Testis (tissue), 3 donors: ENCODE data around the gene CUBN. TPM values are rescaled to one million over a fixed set of nuclear protein-coding genes. Genes with fewer than 3 reads are reported as not detected.

Source experiments
- DNase-seq: peaks from one replicate; pipeline ENCODE4 v3.0.0-alpha.2; 2019
- H3K27ac ChIP-seq, 2 donors: fragments of 200-600 bp; sonication (generic); one replicate each; pipeline ENCODE4 v1.5.1; 2019
- H3K27me3 ChIP-seq: fragments of 200-600 bp; sonication (generic); one replicate; pipeline ENCODE4 v1.5.1; 2019
- H3K36me3 ChIP-seq: fragments of 200-600 bp; sonication (generic); one replicate; pipeline ENCODE4 v1.5.1; 2017; ENCODE audit warnings: low read depth; ENCODE audit errors: missing control alignments
- H3K4me1 ChIP-seq: fragments of 200-600 bp; sonication (generic); one replicate; pipeline ENCODE4 v1.5.1; 2019
- H3K4me3 ChIP-seq, 2 donors: fragments of 200-600 bp; sonication (generic); one replicate each; pipeline ENCODE4 v1.5.1; 2017 to 2019
- H3K9me3 ChIP-seq: fragments of 200-600 bp; sonication (generic); one replicate; pipeline ENCODE4 v1.5.1; 2017
- CTCF ChIP-seq, 3 experiments: fragments of 450-650 bp in 2 of 3; fragments of 200-600 bp in 1 of 3; sonication (generic) in 1 of 3; IDR thresholded peaks; one replicate each; pipeline ENCODE4 v1.5.1; 2016 to 2019; ENCODE audit warnings: antibody characterized with exemption in 3 of 3, mild to moderate bottlenecking in 2 of 3, moderate library complexity in 1 of 3
- POLR2A ChIP-seq: fragments of 450-650 bp; IDR thresholded peaks from one replicate; pipeline ENCODE4 v1.6.1; 2017; ENCODE audit warnings: antibody characterized with exemption, mild to moderate bottlenecking, moderate library complexity
- WGBS, 2 donors: methylation state at CpG; one replicate each; pipeline ENCODE4 v1.1.5; 2018; 5-methylcytosine and 5-hydroxymethylcytosine counted together
- intact Hi-C: fragments of 100-400 bp; cut with DNase I; formaldehyde crosslinking; loops from one replicate; pipeline ENCODE4 v1.15.1; 2023; ENCODE audit warnings: low total_unique reads
- polyA plus RNA-seq: library from polyadenylated mRNA; stranded (reverse); fragments of 350-450 nt; fragmentation: Illumina TruSeq; extraction: RNeasy Lipid Tissue Mini Kit (QIAGEN cat#74804); gene quantifications from one replicate; pipeline ENCODE4 v1.2.3, GENCODE V29; 2014; ENCODE audit warnings: low read depth, low replicate concordance; ENCODE audit not compliant: insufficient read depth
- total RNA-seq, 2 donors: library from RNA; depleted of rRNA; stranded (reverse); fragments of >200 nt; gene quantifications; one replicate each; pipeline ENCODE4 v1.2.3, GENCODE V29; 2016

The CUBN gene
- total and polyA plus RNA-seq, 3 donors from 2014 or later, result 11.0 to 39.3 (median 19.2) TPM

GRCh38 chr10:17029239-17029580, 100.4 kb downstream of the CUBN start:
- WGBS, 2 donors, result 56 to 58% methylated on average over 4 of the region's 4 CpGs
- peaks cover 12% of the 10 kb centered on the region for H3K4me1 ChIP-seq
- no peak for TF ChIP-seq POLR2A
- no peak for TF ChIP-seq CTCF (IDR thresholded peaks at IDR 0.05)
- H3K27me3 ChIP-seq, result no peaks in the 10 kb centered on the region
- intact Hi-C loops, result no loop called here
- H3K9me3 ChIP-seq, result no peaks in the 10 kb centered on the region
- no peaks in the 10 kb centered on the region for H3K36me3 ChIP-seq
- no peak for DNase-seq
- H3K4me3 ChIP-seq, result no peak overlapping the region
- no peak overlapping the region for H3K27ac ChIP-seq

DNA sequence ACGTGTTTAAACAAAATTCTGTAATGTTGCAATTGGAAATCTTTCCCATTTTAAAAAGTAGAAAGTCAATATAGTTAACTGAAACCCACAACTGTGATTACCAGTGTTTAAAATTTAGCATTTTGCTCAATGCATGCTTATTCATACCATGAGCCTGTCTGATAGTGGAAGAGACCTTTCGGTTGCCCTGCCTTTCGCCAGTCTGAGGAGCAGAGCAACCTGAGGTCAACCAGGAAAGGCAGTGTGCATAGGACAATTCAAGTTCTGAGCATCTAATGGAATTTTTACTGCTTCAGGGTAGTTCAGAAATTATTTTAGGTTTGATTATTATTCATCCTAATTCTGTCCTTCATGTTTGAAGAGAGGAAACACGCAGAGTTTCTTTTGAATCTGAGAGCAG, 100.8 kb downstream of the CUBN start:
- TF ChIP-seq POLR2A (no peak), CTCF (IDR thresholded peaks at IDR 0.05) (no peak)
- H3K4me3 ChIP-seq, result no peak overlapping the region
- 79 to 89% methylated on average over 4 of the region's 4 CpGs for WGBS, 2 donors
- intact Hi-C loops, result no loop called here
- no peaks in the 10 kb centered on the region for H3K9me3 ChIP-seq
- peaks cover 12% of the 10 kb centered on the region for H3K4me1 ChIP-seq
- no peak for DNase-seq
- H3K36me3 ChIP-seq, result no peaks in the 10 kb centered on the region
- no peaks in the 10 kb centered on the region for H3K27me3 ChIP-seq
- H3K27ac ChIP-seq, result no peak overlapping the region

DNA sequence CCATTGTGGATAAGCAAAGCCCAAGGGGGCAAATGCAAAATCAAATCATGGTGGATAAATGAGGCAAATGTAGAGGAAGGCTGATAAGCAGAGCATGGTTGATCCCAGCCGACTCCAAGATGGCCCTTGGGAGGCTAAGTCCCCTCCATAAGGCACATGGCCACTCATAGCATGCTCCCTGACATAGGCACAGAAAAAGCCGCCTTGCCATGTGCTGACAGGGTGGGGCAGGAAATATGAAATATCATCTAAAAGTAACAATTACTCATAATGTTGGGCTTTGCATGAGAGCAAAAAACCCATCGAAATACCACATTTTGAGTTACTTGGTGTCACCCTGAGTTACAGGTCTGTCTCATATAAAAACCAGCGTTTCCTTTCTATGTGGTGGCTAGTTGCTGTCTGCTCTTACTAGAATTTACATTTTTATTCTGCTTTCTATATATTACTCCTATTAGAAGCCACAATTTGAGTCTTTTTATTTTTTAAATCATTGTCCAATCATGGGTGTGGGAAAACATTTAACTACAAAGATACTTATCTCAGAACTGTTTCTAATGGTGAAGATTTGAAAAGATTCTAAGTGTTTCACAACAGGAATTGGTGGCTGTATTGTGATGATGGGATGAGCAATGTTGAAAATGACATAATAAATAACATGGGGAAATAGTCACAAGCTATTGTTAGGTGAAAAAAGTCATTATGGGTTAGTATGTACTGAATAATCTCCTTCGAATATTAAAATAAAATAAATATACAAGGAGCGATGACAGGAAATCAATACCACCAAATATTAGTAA, 102.7 kb downstream of the CUBN start:
- no peaks in the 10 kb centered on the region for H3K36me3 ChIP-seq
- H3K9me3 ChIP-seq, result no peaks in the 10 kb centered on the region
- H3K27ac ChIP-seq, result no peak overlapping the region
- TF ChIP-seq POLR2A (no peak), CTCF (IDR thresholded peaks at IDR 0.05) (no peak)
- no peaks in the 10 kb centered on the region for H3K27me3 ChIP-seq
- no peak overlapping the region for H3K4me3 ChIP-seq
- intact Hi-C loops, result no loop called here
- 91% methylated on average over 6 of the region's 6 CpGs for WGBS, 2 donors
- H3K4me1 ChIP-seq, result peaks cover 19% of the 10 kb centered on the region
- DNase-seq, result no peak

- TF ChIP-seq CTCF (IDR thresholded peaks at IDR 0.05) (no peak), POLR2A (no peak)
- no peak overlapping the region for H3K4me3 ChIP-seq
- intact Hi-C loops, result no loop called here
- H3K27me3 ChIP-seq, result no peaks in the 10 kb centered on the region
- H3K27ac ChIP-seq, result no peak overlapping the region
- no peaks in the 10 kb centered on the region for H3K9me3 ChIP-seq
- peak; percentile 36 for DNase-seq
- H3K4me1 ChIP-seq, result peaks cover 19% of the 10 kb centered on the region
- WGBS, 2 donors, result 60 to 62% methylated on average over 7 of the region's 7 CpGs
- no peaks in the 10 kb centered on the region for H3K36me3 ChIP-seq
Observed at GRCh38 chr10:17025444-17026295, 103.9 kb downstream of the CUBN start.
